GM21526 (cell line): ENCODE measurements around the gene KIAA0319L.
"Not testable (repeated sequence)": the region's sequence is repeated elsewhere in the genome, so short reads cannot be mapped to it uniquely, and the experiment has no call there.

Experiments
- ATAC-seq: cut with Tn5 transposase; IDR thresholded peaks from one replicate; pipeline ENCODE4 v1.9.1; 2021; ENCODE audit warnings: moderate library complexity; ENCODE audit not compliant: unreplicated experiment, low FRiP score

KIAA0319L gene

DNA sequence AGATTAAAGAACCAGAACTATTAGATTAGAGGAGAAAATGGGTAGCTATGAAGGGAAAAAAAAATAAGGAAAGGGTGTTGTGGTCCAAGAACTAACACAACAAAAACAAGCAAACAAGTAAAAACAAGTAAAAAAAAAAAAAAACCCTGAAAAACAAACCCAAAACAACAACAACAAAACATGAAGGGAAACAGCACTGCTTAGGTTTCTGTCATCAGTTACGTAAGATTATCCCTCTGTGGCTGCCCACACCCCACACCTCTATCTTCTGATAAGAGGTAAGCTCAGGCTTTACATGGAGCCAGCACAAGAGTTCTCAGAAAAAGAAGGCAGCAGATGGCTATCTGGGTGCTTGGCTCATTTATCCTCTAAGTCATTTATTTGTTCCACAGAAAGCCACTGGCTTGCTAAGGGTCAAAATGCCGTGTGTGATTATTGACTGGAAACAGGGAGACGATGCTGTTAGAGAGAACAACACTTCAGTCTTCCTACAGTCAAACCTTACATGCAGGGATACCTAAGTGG lies 57.5 kb downstream of the KIAA0319L start:
- ATAC-seq: no peak

DNA sequence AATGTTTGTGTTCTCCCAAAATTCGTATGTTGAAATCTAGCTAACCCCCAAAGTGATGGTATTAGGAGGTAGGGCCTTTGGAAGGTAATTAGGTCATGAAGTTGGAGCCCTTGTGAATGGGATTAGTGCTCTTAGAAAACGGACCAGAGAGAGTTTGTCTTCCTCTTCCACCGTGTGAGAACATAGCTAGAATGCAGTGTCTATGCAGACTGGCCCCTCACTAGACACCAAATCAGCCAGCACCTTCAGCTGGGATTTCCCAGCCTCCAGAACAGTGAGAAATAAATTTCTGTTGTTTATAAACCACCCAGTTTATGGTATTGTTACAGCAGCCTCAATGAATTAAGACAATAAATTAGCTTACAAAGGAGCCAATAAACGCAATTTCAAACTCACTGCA lies 58.0 kb downstream of the KIAA0319L start:
- no peak for ATAC-seq

DNA sequence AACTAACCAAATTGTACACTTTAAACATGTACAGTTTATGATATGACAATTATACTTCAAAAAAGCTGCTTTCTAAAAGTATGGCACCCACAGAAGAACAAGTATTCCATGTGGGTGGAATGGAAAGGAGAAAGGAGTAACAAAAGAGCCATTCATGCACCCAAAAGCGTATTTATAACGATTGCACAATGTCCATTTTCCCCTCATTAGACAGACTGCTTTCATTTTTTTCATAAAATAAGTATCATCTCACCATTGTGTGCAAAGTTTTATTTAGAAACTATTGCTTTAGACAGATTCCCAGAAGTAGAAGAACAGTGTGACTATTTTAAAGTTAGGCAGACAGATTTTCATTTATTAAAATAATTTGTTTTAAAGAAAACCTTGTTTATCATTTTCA lies 59.6 kb downstream of the KIAA0319L start:
- no peak for ATAC-seq

DNA sequence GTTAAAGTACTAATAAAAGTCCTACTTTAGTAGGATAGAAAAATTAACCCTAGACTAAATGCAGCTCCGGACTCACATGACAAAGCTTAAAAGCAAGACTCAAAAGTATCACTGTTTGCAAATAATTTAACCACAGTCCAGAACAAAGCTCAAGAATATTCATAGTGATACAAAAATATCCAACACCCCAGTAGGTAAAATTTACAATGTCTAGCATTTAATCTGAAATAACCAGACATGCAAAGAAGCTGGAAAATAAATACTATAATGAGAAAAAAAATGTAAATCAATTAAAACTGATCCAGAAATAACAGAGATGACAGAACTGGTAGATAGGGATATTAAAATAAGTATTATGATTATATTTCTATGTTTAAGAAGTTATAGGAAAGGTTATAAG lies 67.0 kb downstream of the KIAA0319L start:
- ATAC-seq: no peak

DNA sequence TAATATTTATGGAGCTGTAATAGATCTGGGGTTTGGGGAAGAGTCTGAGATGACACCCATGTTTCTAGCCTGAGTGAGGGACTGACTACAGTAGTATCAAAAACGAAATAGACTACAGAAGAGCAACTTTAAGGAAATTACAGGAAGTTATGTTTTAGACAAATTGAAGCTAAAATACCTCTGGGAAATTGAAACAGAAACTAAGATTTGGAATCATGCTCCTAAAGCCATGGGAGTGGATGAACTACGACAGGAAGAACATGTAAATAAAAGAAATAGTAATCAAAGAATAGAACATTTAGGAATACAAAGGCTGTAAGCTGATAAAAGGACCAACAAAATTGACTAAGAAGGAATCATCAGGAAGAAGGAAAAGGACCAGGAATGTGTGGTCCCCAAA lies 68.9 kb downstream of the KIAA0319L start:
- ATAC-seq: no peak

DNA sequence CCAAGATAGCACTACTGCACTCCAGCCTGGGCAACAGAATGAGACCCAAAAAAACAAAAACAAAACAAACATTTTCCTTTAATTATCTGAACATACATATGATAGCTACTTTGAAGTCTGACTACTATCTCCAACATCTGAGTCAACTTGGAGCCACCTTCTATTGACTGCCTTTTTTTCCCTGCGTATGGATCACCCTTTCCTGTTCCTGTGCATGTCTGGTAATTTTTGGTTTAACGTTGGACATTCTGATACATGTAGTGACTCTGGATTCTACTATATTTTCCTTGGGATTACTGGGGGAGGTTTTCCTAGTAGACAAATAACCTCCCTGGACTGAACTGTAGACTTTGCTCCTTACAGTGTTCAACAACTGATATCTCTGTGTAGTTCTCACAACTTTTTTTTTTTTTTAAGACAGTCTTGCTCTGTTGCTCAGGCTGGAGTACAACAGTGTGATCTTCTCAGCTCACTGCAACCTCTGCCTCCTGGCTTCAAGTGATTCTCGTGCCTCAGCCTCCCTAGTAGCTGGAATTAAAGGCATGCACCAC lies 70.3 kb downstream of the KIAA0319L start:
- no peak for ATAC-seq

DNA sequence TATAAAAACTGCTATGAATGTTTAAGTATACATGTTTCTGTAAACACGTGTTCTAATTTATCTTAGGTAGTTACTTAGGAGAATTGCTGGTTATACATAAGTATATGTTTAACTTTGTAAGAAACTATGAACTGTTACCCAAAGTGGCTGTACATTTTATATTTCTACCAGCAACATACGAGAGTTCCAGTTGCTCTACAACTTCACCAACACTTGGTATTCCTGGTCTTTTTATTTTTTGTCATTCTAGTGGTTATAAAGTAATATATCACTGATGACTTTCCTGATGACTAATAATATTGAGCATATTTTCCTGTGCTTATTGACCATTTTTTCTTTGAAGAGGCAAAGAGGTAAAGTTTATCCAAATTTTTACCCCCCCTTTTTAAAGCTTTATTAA lies 76.0 kb downstream of the KIAA0319L start:
- no peak for ATAC-seq

DNA sequence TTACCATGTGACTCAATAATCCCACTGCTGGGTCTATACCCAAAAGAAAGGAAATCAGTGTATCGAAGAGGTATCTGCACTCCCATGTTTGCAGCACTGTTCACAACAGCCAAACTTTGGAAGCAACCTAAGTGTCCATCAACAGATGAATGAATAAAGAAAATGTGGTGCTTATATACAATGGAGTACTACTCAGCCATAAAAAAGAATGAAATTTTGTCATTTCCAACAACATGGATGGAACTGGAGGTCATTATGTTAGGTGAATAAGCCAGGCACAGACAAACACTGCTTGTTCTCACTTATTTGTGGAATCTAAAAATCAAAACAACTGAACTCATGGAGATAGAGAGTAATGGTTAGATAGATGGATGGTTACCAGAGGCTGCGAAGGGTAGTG lies 79.3 kb downstream of the KIAA0319L start:
- no peak for ATAC-seq

DNA sequence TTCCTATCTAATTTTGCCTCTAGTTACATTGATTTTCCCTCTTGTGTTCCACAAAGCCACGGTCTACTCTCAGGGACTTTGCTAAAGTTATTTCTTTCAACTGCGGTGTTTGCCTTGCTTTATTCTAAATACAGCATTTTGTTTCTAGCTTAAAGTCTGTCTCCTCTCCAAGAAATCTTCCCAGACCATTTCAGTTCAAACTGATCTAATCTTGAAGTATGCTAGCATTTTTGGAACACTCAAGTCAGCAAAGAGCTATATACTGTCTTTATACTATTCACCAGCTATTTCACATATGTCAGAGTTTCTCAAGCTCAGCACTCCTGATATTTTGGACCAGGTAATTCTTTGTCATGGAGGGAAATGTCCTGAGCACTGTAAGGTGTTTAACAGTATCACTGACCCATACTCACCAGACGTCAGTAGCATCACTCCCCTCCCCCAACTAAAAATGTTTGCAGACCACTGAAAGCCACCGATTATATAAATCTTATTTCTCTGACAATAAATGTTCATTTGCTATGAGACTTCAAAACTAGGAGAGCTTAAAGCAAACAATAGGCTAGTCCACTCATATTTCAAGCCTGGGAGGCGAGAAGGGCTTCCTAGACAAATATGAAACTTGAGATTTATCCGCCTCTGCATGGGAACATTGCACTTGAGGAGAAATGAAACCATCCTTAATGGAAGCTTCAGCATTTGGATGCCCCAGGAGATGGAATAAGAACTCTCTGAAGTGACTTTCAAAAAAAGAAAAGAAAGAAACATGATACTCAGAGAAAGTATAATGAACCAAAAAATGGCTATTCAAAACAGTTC lies 81.1 kb downstream of the KIAA0319L start:
- no peak for ATAC-seq

DNA sequence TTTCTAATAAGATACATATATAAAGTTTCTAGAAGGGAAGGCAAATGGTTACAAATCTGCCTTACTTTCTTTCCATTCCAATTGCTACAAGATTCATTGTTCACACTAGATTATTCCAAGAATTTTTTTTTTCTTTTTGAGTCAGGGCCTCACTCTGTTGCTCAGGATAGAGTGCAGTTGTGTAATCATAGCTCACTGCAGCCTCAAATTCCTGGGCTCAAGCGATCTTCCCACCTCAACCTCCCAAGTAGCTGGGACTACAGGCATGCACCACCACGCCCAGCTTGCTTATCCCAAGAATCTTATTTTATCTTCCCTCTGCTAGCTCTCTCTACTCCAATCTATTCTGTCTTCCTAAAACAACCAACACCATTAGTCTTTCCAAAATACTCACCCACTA lies 81.8 kb downstream of the KIAA0319L start:
- ATAC-seq: no peak

DNA sequence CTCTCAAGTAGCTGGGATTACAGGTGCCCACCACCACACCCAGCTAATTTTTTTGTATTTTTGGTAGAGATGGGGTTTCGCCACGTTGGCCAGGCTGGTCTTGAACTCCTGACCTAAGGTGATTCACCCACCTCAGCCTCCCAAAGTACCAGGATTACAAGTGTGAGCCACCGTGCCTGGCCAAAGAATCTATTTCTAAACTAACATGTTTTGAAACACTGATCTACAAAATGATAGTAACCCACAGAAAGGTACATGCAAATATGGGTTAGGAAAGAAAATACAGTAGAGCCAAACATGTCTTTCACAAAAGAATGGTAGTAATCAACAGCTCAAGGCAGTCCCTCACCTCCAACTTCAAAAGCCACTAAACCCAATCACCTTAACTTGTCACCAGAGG lies 84.0 kb downstream of the KIAA0319L start:
- ATAC-seq: not testable (repeated sequence)

DNA sequence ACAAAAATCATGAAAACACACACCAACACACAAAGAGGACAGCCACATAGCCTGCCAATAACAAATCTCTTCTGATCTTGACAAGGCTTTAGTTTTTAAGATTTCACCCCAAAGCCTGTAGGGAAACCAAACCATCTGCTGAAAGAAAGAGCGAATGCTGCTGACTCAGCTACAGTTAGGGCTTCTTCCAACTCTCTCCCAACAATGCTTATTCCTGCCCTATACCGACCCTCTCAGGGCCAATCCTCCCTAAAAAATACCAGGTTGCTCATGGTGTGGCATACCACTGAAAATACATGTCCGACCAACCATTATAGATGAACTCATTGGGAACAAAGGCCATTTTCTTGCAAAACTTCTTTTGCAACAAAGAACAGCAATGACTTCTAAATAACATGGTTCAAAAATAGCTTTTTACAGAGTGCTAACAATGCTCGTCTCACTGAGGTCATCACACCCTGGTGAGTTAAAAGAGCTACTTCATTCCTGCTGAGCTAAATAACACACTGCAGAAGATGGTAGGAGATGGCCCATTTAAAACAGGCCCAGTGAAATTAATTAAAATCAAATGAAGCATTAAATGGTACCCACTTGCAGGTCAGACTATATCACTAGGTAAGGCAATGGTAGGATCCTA lies 86.1 kb downstream of the KIAA0319L start:
- no peak for ATAC-seq

DNA sequence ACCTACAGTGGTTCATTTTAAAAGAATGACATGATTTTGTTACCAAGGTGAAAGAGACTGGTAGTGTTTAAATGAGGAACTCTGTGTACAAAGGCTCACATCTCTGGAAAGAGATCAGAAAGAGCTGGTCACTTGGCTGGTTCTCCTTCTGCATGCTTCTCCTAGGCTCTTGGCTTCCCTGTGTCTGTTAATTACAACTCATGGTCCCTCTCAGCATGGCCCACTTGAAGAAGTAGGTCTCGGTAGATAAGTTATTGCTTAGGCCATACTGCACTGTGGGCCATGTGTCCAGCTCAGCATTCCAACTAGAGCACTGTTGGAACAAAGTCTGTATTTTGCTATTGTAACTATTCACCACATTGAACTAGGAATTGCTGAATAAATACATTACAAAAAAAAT lies 91.1 kb downstream of the KIAA0319L start:
- no peak for ATAC-seq

DNA sequence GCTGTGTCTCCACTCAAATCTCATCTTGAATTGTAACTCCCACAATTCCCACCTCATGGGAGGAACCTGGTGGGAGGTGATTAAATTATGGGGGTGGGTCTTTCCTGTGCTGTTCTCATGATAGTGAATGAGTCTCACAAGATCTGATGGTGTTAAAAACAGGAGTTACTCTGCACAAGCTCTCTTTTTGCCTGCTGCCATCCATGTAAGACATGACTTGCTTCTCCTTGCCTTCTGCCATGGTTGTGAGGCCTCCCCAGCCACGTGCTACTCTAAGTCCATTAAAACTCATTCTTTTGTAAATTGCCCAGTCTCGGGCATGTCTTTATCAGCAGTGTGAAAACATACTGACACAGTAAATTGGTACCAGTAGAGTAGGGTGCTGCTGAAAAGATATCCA lies 93.5 kb downstream of the KIAA0319L start:
- ATAC-seq: not testable (repeated sequence)

DNA sequence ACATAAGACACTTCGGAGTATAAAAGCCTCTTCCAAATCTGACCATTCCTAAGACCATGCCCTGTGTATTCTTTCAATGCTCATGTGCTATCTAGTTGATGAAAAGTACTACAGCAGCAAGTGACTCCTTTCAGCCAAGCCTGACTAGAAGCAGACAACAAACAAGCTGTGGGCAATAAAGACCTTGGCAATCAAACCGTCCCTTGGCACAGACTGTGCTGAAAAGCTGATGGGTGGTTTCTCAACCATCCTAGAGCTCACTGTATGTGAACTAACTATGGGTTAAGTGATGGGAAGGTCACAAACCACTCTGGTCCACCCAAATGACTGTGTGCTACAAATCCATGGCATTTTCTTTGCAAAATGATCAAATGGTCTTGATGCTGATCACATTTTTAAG lies 94.0 kb downstream of the KIAA0319L start:
- ATAC-seq: no peak

DNA sequence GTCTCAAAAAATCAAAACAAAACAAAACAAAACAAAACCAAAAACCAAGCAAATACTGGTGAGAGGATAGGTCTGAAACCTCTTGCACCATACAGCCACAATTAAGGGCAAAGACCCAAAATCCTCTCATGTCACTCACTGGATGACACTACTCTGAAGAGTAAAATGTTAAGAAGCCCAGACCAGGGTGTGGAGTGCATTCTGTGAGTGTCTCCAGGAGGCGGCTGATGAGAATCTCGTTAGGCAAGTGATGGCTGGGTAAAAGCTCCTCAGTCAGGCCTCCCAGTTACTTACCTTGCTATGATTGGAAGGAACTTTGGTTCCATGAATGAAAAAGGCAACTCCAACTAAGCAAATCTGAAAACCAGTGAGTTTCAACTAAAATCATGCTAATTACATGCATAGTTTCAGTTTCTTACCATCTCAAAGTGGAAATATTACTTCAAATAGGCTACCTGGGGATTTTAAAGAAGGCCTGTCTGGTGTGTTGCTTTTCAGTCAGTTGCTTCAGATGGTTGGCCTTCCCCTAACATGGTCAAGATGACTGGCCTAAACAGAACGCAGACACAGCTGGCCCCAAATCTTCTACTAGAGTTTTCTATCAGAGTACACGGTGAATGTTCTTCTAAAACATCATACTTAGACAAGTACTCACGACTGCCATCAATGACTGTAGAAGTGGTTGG lies 95.1 kb downstream of the KIAA0319L start:
- no peak for ATAC-seq

DNA sequence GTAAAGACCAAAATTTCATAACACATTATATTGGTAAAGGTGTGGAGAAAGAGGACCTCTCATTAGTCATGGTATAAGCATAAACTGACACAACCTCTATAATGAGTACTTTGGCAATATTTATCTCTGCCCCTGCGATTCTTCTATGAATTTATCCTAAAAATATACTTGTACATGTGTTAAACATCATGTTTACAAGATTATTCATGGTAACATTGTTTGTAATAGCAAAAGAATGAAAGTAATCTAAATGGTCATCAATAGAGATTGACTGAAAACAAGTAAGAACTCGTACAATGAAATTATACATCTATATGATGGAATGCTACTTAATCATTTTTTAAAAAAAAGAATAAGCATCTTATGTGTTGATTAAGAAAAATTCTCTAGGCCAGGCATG lies 96.4 kb downstream of the KIAA0319L start:
- ATAC-seq: no peak

DNA sequence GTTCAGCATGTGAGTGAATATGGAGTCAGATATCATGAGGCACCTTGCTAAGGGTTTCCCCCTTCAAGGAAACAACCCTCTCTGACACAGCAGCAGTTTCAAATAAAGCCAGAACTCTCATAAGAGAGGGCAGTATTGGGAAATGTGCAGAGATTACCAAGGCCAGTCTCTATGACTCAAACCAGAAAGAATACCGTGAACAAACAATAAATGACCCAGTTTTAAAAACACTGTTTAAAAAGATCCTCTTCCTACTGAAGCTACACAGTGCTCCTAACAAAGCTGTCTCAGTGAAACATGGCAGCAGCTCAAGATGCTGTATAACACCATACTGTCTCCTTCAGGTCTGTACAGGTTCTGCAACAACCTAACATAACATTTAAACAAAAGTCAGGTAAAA lies 102.6 kb downstream of the KIAA0319L start:
- no peak for ATAC-seq

DNA sequence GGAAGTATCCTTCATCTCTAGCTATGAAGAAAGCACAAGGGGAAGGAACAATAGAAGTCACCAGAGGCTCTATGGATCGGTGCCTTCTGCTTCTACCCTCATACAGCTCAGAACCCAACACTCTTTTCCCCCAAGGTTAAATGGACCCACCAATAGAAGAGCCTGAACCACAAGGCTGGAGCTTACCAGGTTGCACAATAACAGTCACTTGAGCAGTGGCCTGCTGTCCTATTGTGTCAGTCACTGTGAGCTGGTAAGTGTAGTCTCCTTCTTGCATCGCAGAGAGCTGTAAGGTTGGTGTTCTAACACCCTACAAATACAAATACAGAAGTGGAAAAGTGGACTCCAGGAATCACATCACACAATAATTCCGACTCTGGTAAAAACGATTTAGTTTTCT lies 103.0 kb downstream of the KIAA0319L start:
- no peak for ATAC-seq

DNA sequence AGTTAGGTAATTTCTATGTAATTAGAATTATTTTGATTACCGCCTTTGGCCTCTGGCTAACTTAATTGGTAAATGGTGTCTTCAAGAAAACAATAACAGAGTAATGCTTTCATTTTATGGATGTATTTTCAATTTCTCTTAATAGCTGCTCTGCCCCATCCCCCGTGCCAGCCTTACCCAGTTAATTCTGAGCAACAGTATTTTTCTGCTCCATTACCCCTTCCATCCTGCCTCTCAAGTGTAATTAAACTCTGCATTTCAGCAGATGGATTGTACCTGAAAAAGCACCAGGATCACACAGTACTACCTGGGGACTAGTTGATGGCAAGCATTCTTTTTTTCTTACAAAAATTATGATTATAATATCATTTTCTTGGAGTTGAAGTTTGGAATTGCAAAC lies 104.2 kb downstream of the KIAA0319L start:
- no peak for ATAC-seq

DNA sequence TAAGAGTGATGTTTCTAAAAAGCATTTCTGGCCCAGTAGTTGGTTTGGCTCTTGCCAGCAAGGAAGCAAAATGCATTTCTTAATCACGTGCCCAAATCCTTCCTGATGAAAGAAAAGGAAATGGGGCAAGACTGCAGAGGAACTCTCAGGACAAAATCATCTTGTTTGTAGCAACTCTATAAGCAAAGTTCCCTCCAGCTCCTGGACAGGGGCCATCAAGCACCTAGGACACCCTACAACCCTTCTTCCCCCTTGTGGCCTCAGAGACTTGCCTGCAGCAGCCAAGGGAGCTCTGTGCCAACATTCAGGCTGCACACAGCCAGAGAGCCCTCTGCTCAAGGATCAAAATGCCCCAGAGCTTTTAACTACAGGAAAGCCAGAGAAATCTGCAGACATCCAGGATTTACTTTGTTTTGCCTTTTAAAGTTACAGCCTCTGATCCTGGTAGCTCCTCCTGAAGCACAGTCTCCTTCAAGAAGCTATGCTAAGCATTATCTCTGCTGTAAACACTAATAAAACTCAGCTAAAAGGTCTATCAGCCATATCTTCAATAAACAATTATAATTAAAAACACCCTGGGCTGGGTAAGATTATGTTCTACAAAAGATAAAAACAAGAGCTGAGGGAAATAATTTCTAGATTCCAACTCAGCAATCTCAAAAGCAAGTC lies 105.0 kb downstream of the KIAA0319L start:
- no peak for ATAC-seq
